Stimulated activated naive CD8-positive, alpha-beta T cell treated with anti-CD3 and anti-CD28 coated beads, Interleukin-15, Interleukin-2, amounts not matched to agents 100 ng/mL and 50 ng/mL, for 24 hours (primary cell): Measurements from ENCODE around the gene TAS2R46.
"Not testable (repeated sequence)": the region's sequence is repeated elsewhere in the genome, so short reads cannot be mapped to it uniquely, and the experiment has no call there.

ENCODE experiments used
- H3K27ac Mint-ChIP-seq: one replicate; pipeline ENCODE4 v1.8.0; 2021; ENCODE audit warnings: mild to moderate bottlenecking, mixed read lengths
- H3K27me3 Mint-ChIP-seq: one replicate; pipeline ENCODE4 v1.8.0; 2021; ENCODE audit warnings: mixed read lengths
- H3K36me3 Mint-ChIP-seq: one replicate; pipeline ENCODE4 v1.8.0; 2021; ENCODE audit warnings: low read depth, mixed read lengths
- H3K4me1 Mint-ChIP-seq: one replicate; pipeline ENCODE4 v1.8.0; 2021; ENCODE audit warnings: low read depth, mixed read lengths
- H3K4me3 Mint-ChIP-seq: one replicate; pipeline ENCODE4 v1.8.0; 2021; ENCODE audit warnings: mild to moderate bottlenecking, mixed read lengths
- H3K9me3 Mint-ChIP-seq: one replicate; pipeline ENCODE4 v1.8.0; 2021; ENCODE audit warnings: mixed read lengths

Gene TAS2R46

GRCh38 chr12:11067514-11067913 is 5.4 kb upstream of the TAS2R46 start:
- H3K4me3 Mint-ChIP-seq: no peak overlapping the region
- peaks cover 50% of the 10 kb centered on the region for H3K36me3 Mint-ChIP-seq
- peaks cover 8% of the 10 kb centered on the region for H3K4me1 Mint-ChIP-seq
- no peaks in the 10 kb centered on the region for H3K9me3 Mint-ChIP-seq
- no peak overlapping the region for H3K27ac Mint-ChIP-seq
- no peaks in the 10 kb centered on the region for H3K27me3 Mint-ChIP-seq

- Mint-ChIP-seq H3K27me3 (no peaks in the 10 kb centered on the region), H3K4me3 (no peak overlapping the region), H3K4me1 (peaks cover 27% of the 10 kb centered on the region), H3K36me3 (peaks cover 32% of the 10 kb centered on the region), H3K27ac (no peak overlapping the region), H3K9me3 (no peaks in the 10 kb centered on the region)
Observed at GRCh38 chr12:11059784-11060183, 2.3 kb downstream of the TAS2R46 start.

- H3K9me3 Mint-ChIP-seq: no peaks in the 10 kb centered on the region
- H3K36me3 Mint-ChIP-seq: peaks cover 29% of the 10 kb centered on the region
- no peaks in the 10 kb centered on the region for H3K27me3 Mint-ChIP-seq
- no peak overlapping the region for H3K4me3 Mint-ChIP-seq
- peaks cover 27% of the 10 kb centered on the region for H3K4me1 Mint-ChIP-seq
- no peak overlapping the region for H3K27ac Mint-ChIP-seq
Observed at GRCh38 chr12:11059041-11059440, 3.1 kb downstream of the TAS2R46 start.

- Mint-ChIP-seq H3K9me3 (peaks cover 15% of the 10 kb centered on the region), H3K27ac (no peak overlapping the region), H3K4me3 (no peak overlapping the region), H3K27me3 (no peaks in the 10 kb centered on the region), H3K36me3 (peaks cover 40% of the 10 kb centered on the region), H3K4me1 (peaks cover 5% of the 10 kb centered on the region)
Observed at GRCh38 chr12:11055306-11055705, 6.8 kb downstream of the TAS2R46 start.

- Mint-ChIP-seq H3K9me3 (peaks cover 19% of the 10 kb centered on the region), H3K36me3 (peaks cover 64% of the 10 kb centered on the region)
- H3K27me3 Mint-ChIP-seq, H3K27ac Mint-ChIP-seq, H3K4me1 Mint-ChIP-seq, H3K4me3 Mint-ChIP-seq: not testable (repeated sequence)
Observed at GRCh38 chr12:11049806-11050531, 12.1 kb downstream of the TAS2R46 start.

GRCh38 chr12:11041366-11041765 is 20.7 kb downstream of the TAS2R46 start:
- not testable (repeated sequence) for H3K27ac Mint-ChIP-seq, H3K4me3 Mint-ChIP-seq, H3K4me1 Mint-ChIP-seq, H3K9me3 Mint-ChIP-seq, H3K27me3 Mint-ChIP-seq
- H3K36me3 Mint-ChIP-seq: peaks cover 66% of the 10 kb centered on the region

GRCh38 chr12:11040162-11040561 is 21.9 kb downstream of the TAS2R46 start:
- no peaks in the 10 kb centered on the region for H3K9me3 Mint-ChIP-seq
- peaks cover 5% of the 10 kb centered on the region for H3K4me1 Mint-ChIP-seq
- H3K27me3 Mint-ChIP-seq: no peaks in the 10 kb centered on the region
- H3K36me3 Mint-ChIP-seq: peaks cover 68% of the 10 kb centered on the region
- no peak overlapping the region for H3K27ac Mint-ChIP-seq
- H3K4me3 Mint-ChIP-seq: no peak overlapping the region

GRCh38 chr12:11039171-11039570 is 22.9 kb downstream of the TAS2R46 start:
- Mint-ChIP-seq H3K9me3 (no peaks in the 10 kb centered on the region), H3K4me3 (no peak overlapping the region), H3K4me1 (peaks cover 5% of the 10 kb centered on the region), H3K27ac (no peak overlapping the region), H3K36me3 (peaks cover 61% of the 10 kb centered on the region), H3K27me3 (no peaks in the 10 kb centered on the region)

GRCh38 chr12:11033959-11034358 is 28.1 kb downstream of the TAS2R46 start:
- H3K27ac Mint-ChIP-seq: not testable (repeated sequence)

GRCh38 chr12:11031307-11031706 is 30.8 kb downstream of the TAS2R46 start, which contains the start of gene TAS2R31:
TSS of gene TAS2R31 (minus strand) at chr12:11031407. CDS start at chr12:11031335, 72 bp downstream.
- peaks cover 53% of the 10 kb centered on the region for H3K36me3 Mint-ChIP-seq
- peaks cover 7% of the 10 kb centered on the region for H3K4me1 Mint-ChIP-seq
- no peak within 1 kb of the TSS for H3K4me3 Mint-ChIP-seq
- no peaks in the 10 kb centered on the region for H3K27me3 Mint-ChIP-seq
- no peak within 1 kb of the TSS for H3K27ac Mint-ChIP-seq
- no peaks in the 10 kb centered on the region for H3K9me3 Mint-ChIP-seq

More at GRCh38 chr12:11033959-11034358, 28.1 kb downstream of the TAS2R46 start:
- H3K36me3 Mint-ChIP-seq: peaks cover 47% of the 10 kb centered on the region
- not testable (repeated sequence) for H3K4me3 Mint-ChIP-seq, H3K9me3 Mint-ChIP-seq, H3K27me3 Mint-ChIP-seq, H3K4me1 Mint-ChIP-seq

- Mint-ChIP-seq H3K4me3 (no peak overlapping the region), H3K27me3 (no peaks in the 10 kb centered on the region), H3K36me3 (peaks cover 56% of the 10 kb centered on the region), H3K9me3 (peaks cover 8% of the 10 kb centered on the region), H3K27ac (no peak overlapping the region), H3K4me1 (peaks cover 7% of the 10 kb centered on the region)
Observed at GRCh38 chr12:11026118-11026517, 36.0 kb downstream of the TAS2R46 start.

- H3K4me3 Mint-ChIP-seq: no peak overlapping the region
- peaks cover 42% of the 10 kb centered on the region for H3K36me3 Mint-ChIP-seq
- H3K27ac Mint-ChIP-seq: no peak overlapping the region
- no peaks in the 10 kb centered on the region for H3K27me3 Mint-ChIP-seq
- H3K4me1 Mint-ChIP-seq: peaks cover 7% of the 10 kb centered on the region
- peaks cover 8% of the 10 kb centered on the region for H3K9me3 Mint-ChIP-seq
Observed at GRCh38 chr12:11023387-11023786, 38.7 kb downstream of the TAS2R46 start.

GRCh38 chr12:11022520-11022919 is 39.6 kb downstream of the TAS2R46 start, which contains the start of gene TAS2R19:
TSS of gene TAS2R19 (minus strand) at chr12:11022620. CDS start at chr12:11022571, 49 bp downstream.
- Mint-ChIP-seq H3K4me1 (peaks cover 7% of the 10 kb centered on the region), H3K4me3 (no peak within 1 kb of the TSS), H3K36me3 (peaks cover 36% of the 10 kb centered on the region), H3K9me3 (peaks cover 8% of the 10 kb centered on the region), H3K27ac (no peak within 1 kb of the TSS), H3K27me3 (no peaks in the 10 kb centered on the region)

- Mint-ChIP-seq H3K36me3 (peaks cover 29% of the 10 kb centered on the region), H3K9me3 (no peaks in the 10 kb centered on the region), H3K27me3 (no peaks in the 10 kb centered on the region)
Observed at GRCh38 chr12:11016937-11017336, 45.2 kb downstream of the TAS2R46 start.

GRCh38 chr12:11015775-11016430 is 46.2 kb downstream of the TAS2R46 start:
- H3K4me1 Mint-ChIP-seq: peaks cover 11% of the 10 kb centered on the region
- H3K27ac Mint-ChIP-seq: no peak overlapping the region
- no peak overlapping the region for H3K4me3 Mint-ChIP-seq
- peaks cover 24% of the 10 kb centered on the region for H3K36me3 Mint-ChIP-seq
- H3K9me3 Mint-ChIP-seq: no peaks in the 10 kb centered on the region
- H3K27me3 Mint-ChIP-seq: no peaks in the 10 kb centered on the region

More at GRCh38 chr12:11016937-11017336, 45.2 kb downstream of the TAS2R46 start:
- H3K4me1 Mint-ChIP-seq: peaks cover 16% of the 10 kb centered on the region
- no peak overlapping the region for H3K27ac Mint-ChIP-seq
- H3K4me3 Mint-ChIP-seq: no peak overlapping the region
